T-cell (primary cell): ENCODE measurements around the gene ARMC5. TPM values are rescaled to one million over a fixed set of nuclear protein-coding genes. Genes with fewer than 3 reads are reported as not detected.
A peak's percentile ranks its signal among the peaks of the same experiment; 100 is the strongest.

Experiments
- ATAC-seq, 4 experiments: fragments of 200-7000 bp in 3 of 4; fragments of 150-1000 bp in 1 of 4; cut with Tn5 transposase; replicated peaks in 1 of 4; 1 replicate in 3 of 4; 2 replicates in 1 of 4; pipeline ENCODE4 v1.10.0; 2021; ENCODE audit warnings: moderate library complexity in 3 of 4, mild to moderate bottlenecking in 2 of 4, moderate number of reproducible peaks in 1 of 4
- CTCF ChIA-PET, 2 donors: fragments of 300-600 bp; sonication (Branson Sonifier 250); formaldehyde crosslinking; loops; one replicate each; lab custom pipeline; 2022; ENCODE audit warnings: antibody characterized with exemption in 2 of 2; lab: Charles Lee
- POLR2A ChIA-PET, 2 donors: fragments of 300-600 bp; sonication (Branson Sonifier 250); formaldehyde crosslinking; loops; one replicate each; lab custom pipeline; 2022; ENCODE audit warnings: antibody characterized with exemption in 2 of 2; lab: Charles Lee
- DNase-seq, 35 experiments: peaks; one replicate each; pipeline versions ENCODE4 v3.0.0 to v3.0.0-alpha.2; 2013 to 2023
- H3K27ac ChIP-seq: one replicate; pipeline ENCODE4 v1.5.1; 2013; ENCODE audit warnings: low read length
- H3K27me3 ChIP-seq, 2 experiments: replicated peaks in 1 of 2; 1 replicate in 1 of 2; 2 replicates in 1 of 2; pipeline versions ENCODE4 v1.6.1 to v1.7.0; 2013; ENCODE audit warnings: low read length in 1 of 2, mixed read lengths in 1 of 2; ENCODE audit not compliant: control insufficient read depth in 2 of 2, insufficient read depth in 2 of 2; ENCODE audit errors: extremely low read depth in 1 of 2
- H3K36me3 ChIP-seq, 2 donors: 1 replicate in 1 of 2; 2 replicates in 1 of 2; pipeline versions ENCODE4 v1.6.1 to v1.7.0; 2013; ENCODE audit warnings: low read length in 1 of 2; ENCODE audit not compliant: control insufficient read depth in 2 of 2, insufficient read depth in 1 of 2; ENCODE audit errors: extremely low read depth in 1 of 2
- H3K4me1 ChIP-seq, 2 experiments: 1 replicate in 1 of 2; 2 replicates in 1 of 2; pipeline versions ENCODE4 v1.6.1 to v1.7.0; 2013; ENCODE audit warnings: low read length in 2 of 2, mixed read lengths in 1 of 2; ENCODE audit not compliant: insufficient read depth in 2 of 2, control insufficient read depth in 1 of 2; ENCODE audit errors: extremely low read depth in 1 of 2
- H3K4me3 ChIP-seq, 2 donors: 1 replicate in 1 of 2; 2 replicates in 1 of 2; pipeline versions ENCODE4 v1.5.1 to v1.7.0; 2013; ENCODE audit warnings: mild to moderate bottlenecking in 2 of 2, low read length in 1 of 2, moderate library complexity in 1 of 2; ENCODE audit not compliant: control insufficient read depth in 1 of 2; ENCODE audit errors: extremely low read depth in 1 of 2
- H3K9me3 ChIP-seq: 2 replicates; pipeline ENCODE4 v1.7.0; 2013
- H3K27ac Mint-ChIP-seq, 2 donors: one replicate each; pipeline ENCODE4 v1.8.0; 2020 to 2021; ENCODE audit warnings: mild to moderate bottlenecking in 2 of 2, mixed read lengths in 2 of 2
- H3K27me3 Mint-ChIP-seq, 2 donors: one replicate each; pipeline ENCODE4 v1.8.0; 2021 to 2022; ENCODE audit warnings: mixed read lengths in 2 of 2
- H3K36me3 Mint-ChIP-seq: one replicate; pipeline ENCODE4 v1.8.0; 2021; ENCODE audit warnings: mixed read lengths
- H3K4me1 Mint-ChIP-seq, 3 donors: one replicate each; pipeline ENCODE4 v1.8.0; 2020 to 2022; ENCODE audit warnings: mixed read lengths in 3 of 3, mild to moderate bottlenecking in 1 of 3
- H3K4me3 Mint-ChIP-seq, 3 donors: one replicate each; pipeline ENCODE4 v1.8.0; 2020 to 2022; ENCODE audit warnings: mild to moderate bottlenecking in 3 of 3, mixed read lengths in 3 of 3, moderate library complexity in 3 of 3
- H3K9me3 Mint-ChIP-seq, 3 donors: one replicate each; pipeline ENCODE4 v1.8.0; 2020 to 2022; ENCODE audit warnings: mixed read lengths in 3 of 3
- WGBS: methylation state at CpG from one replicate; pipeline ENCODE4 v1.1.5; 2013; ENCODE audit warnings: missing lambda C conversion rate; ENCODE audit not compliant: insufficient coverage; 5-methylcytosine and 5-hydroxymethylcytosine counted together
- total RNA-seq, 35 experiments: library from RNA in 6 of 35; stranded (reverse) in 6 of 35; fragments of 120-200 nt in 1 of 35; gene quantifications; one replicate each; pipeline versions ENCODE4 v1.2.1 to v1.2.4 and lab custom pipeline; 2013 to 2026

The ARMC5 gene
- total RNA-seq, 5 donors from 2014 or later (not counting 1 experiment from before 2014, with no cell fraction given), result 9.3 to 16.6 (median 10.2) TPM

DNA sequence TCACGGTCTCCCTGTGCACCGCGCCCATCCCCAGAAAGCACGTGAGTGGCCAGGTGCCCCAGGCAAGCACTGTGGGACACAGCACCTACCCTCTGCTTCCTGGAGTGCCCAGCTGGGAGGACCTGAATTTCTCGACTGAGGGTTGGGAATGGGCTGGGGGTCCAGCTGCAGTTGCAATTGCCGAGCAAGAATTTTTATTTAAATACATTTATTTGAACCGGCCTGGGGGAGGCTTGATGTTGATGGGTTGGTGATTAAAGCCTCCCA is 29.9 kb downstream of the ARMC5 start:
- ChIA-PET CTCF (no interaction called here), POLR2A (interaction anchor here in 1 of 2 donors (0.6 kb wide), 1 partner anchor 21 kb away, joined by 4 read pairs; no protein-coding TSS in a partner anchor)
- Histone ChIP-seq H3K4me1 (peaks cover 4 to 24% of the 10 kb centered on the region in 2 experiments), H3K9me3 (no peaks in the 10 kb centered on the region), H3K36me3 (peaks cover 11 to 14% of the 10 kb centered on the region in 2 donors), H3K27ac (no peak overlapping the region), H3K27me3 (peaks cover 0 to 17% of the 10 kb centered on the region in 2 experiments), H3K4me3 (no peak overlapping the region)
- Mint-ChIP-seq H3K27ac (peak overlapping the region in 1 of 2 donors; percentile 72), H3K4me3 (peak overlapping the region in 2 of 3 donors; percentile 54 to 59), H3K9me3 (no peaks in the 10 kb centered on the region), H3K36me3 (peaks cover 10% of the 10 kb centered on the region), H3K27me3 (no peaks in the 10 kb centered on the region), H3K4me1 (peaks cover 10 to 19% (median 15%) of the 10 kb centered on the region in 3 donors)
- ATAC-seq (no peak), DNase-seq (no peak)
- 87% methylated on average over 5 of the region's 7 CpGs for WGBS

DNA sequence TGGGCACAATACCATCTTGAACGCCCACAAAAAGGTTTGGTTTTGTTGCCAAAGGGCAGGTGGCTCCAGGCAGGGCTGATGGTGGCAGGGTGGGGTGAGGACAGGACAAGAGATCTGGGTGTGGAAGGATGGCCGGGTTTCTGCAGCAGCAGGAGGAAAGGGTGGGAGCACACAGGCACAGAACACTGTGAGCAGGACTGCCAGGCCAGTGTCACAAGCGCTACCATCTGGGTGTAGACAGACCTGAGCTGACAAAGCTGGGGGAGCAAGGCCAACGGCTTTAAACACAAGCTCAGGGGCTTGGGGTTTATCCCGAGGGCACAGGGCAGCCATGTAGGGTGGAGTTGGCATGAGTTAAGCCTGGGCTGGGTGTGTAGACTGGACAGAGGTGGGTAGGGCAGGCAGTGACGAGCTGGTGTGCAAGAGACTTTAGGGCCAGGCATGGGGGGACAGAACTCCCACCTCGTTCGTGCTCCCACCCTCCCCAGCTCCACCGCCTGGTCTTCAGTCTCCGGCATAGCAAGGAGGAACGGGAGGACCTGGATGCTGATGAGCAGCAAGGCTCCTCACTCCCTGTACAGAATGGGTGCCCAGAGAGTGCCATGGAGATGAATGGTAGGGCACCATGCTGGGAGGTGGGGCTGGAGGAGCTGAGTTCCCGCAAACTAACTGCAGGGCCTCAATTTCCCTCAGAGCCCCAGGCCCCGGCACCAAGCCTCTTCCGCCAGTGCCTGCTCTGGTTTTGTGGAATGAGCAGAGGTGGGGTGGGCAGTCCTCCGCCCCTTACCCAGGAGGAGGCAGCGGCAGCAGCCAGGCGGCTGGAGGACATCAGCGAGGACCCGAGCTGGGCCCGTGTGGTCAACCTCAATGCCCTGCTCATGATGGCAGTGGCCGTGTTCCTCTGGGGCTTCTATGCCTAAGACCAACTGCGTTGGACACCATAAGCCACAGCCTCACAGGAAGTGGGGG is 30.6 kb downstream of the ARMC5 start:
- DNase-seq, result no peak
- H3K9me3 Mint-ChIP-seq, result no peaks in the 10 kb centered on the region
- no peak for ATAC-seq
- no peak overlapping the region for H3K27ac ChIP-seq
- H3K36me3 ChIP-seq, result peaks cover 14 to 15% of the 10 kb centered on the region in 2 donors
- CTCF ChIA-PET, result no interaction called here
- no peaks in the 10 kb centered on the region for H3K9me3 ChIP-seq
- 91% methylated on average over 15 of the region's 22 CpGs for WGBS
- peaks cover 10% of the 10 kb centered on the region for H3K36me3 Mint-ChIP-seq
- H3K4me3 ChIP-seq, result no peak overlapping the region
- POLR2A ChIA-PET, result interaction anchor here in 1 of 2 donors (0.6 kb wide), 1 partner anchor 20 kb away, joined by 4 read pairs; no protein-coding TSS in a partner anchor
- peaks cover 0 to 12% of the 10 kb centered on the region in 2 experiments for H3K27me3 ChIP-seq
- H3K27me3 Mint-ChIP-seq, result no peaks in the 10 kb centered on the region
- peaks cover 10 to 19% (median 15%) of the 10 kb centered on the region in 3 donors for H3K4me1 Mint-ChIP-seq
- H3K4me3 Mint-ChIP-seq, result peak overlapping the region; percentile 47 to 60 (median 54)
- H3K4me1 ChIP-seq, result peaks cover 4 to 24% of the 10 kb centered on the region in 2 experiments
- H3K27ac Mint-ChIP-seq, result peak overlapping the region in 1 of 2 donors; percentile 72

DNA sequence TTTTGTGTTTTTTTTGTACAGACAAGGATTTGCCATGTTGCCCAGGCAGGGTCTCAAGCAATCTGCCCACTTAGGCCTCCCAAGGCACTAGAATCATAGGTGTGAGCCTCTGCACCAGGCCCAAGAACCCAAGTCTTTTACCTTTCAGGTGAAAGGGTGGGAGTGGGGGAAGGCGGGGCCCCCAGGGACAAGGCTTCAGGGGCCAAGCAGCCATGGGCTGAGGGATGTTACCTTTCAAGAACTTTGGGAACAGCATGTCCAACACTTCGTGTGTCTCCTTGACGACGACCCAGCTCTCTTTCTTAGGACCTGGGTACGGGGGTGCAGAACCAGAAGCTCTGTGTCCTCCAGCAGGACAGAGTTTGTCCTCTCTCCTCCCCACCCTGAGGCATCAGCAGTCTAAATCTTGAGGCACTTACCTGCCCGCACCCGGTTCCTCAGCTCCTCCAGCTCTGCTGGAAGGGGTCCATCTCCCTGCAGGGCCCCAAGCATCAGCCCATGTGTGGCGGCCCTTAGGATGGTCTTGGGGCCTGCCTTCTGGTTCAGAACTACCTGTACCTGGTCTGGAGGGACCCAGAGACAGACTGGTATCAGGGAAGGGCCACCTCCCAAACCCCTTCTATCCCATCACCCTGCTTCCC is 32.6 kb downstream of the ARMC5 start:
- peaks cover 15 to 33% of the 10 kb centered on the region in 2 donors for H3K36me3 ChIP-seq
- no peak overlapping the region for H3K27ac ChIP-seq
- Mint-ChIP-seq H3K36me3 (peaks cover 13% of the 10 kb centered on the region), H3K4me3 (no peak overlapping the region), H3K27me3 (no peaks in the 10 kb centered on the region), H3K4me1 (peaks cover 0 to 10% (median 4%) of the 10 kb centered on the region in 3 donors), H3K27ac (peak overlapping the region in 1 of 2 donors; percentile 34), H3K9me3 (no peaks in the 10 kb centered on the region)
- POLR2A ChIA-PET, result no interaction called here
- H3K27me3 ChIP-seq, result no peaks in the 10 kb centered on the region
- H3K9me3 ChIP-seq, result no peaks in the 10 kb centered on the region
- DNase-seq, result no peak
- no peak for ATAC-seq
- H3K4me3 ChIP-seq, result no peak overlapping the region
- 99% methylated on average over 7 of the region's 8 CpGs for WGBS
- H3K4me1 ChIP-seq, result peaks cover 4 to 14% of the 10 kb centered on the region in 2 experiments
- CTCF ChIA-PET, result no interaction called here

DNA sequence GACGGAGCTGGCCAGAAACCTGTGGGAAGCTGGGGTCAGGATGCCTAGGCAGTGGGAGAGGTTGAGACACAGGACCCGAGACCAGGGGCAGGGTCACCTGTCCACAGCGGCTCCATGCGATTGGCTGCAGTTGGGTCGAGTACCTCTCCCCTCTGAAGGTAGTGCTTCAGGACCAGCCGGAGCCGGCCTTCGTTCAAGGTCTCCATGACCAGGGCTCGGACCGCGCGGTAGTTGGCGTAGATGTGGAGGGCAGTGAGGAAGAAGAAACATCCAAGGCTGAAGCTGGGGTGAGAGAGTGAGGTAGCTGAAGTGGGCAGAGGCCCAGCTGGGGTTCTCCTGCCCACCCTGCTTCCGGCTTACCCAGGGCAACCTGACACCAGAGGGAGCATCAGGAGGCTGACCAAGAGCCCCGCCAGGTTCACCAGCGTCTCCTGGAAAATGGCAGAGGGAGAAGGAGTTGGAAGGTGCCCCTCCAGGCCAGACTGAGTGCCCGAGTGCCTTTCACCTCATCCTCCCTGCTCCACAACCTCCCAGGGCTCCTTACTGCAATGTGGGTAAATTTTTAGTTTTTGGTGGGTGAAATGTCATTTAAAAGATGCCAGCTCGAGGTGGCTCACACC is 34.3 kb downstream of the ARMC5 start:
- CTCF ChIA-PET, result no interaction called here
- peaks cover 0 to 5% (median 3%) of the 10 kb centered on the region in 3 donors for H3K4me1 Mint-ChIP-seq
- POLR2A ChIA-PET, result no interaction called here
- 97% methylated on average over 6 of the region's 18 CpGs for WGBS
- H3K9me3 Mint-ChIP-seq, result no peaks in the 10 kb centered on the region
- H3K27me3 Mint-ChIP-seq, result no peaks in the 10 kb centered on the region
- Histone ChIP-seq H3K27ac (no peak overlapping the region), H3K4me1 (no peaks in the 10 kb centered on the region), H3K4me3 (no peak overlapping the region), H3K27me3 (no peaks in the 10 kb centered on the region), H3K9me3 (no peaks in the 10 kb centered on the region), H3K36me3 (peaks cover 19 to 49% of the 10 kb centered on the region in 2 donors)
- peaks cover 25% of the 10 kb centered on the region for H3K36me3 Mint-ChIP-seq
- H3K4me3 Mint-ChIP-seq, result no peak overlapping the region
- ATAC-seq (no peak), DNase-seq (no peak)
- H3K27ac Mint-ChIP-seq, result no peak overlapping the region

DNA sequence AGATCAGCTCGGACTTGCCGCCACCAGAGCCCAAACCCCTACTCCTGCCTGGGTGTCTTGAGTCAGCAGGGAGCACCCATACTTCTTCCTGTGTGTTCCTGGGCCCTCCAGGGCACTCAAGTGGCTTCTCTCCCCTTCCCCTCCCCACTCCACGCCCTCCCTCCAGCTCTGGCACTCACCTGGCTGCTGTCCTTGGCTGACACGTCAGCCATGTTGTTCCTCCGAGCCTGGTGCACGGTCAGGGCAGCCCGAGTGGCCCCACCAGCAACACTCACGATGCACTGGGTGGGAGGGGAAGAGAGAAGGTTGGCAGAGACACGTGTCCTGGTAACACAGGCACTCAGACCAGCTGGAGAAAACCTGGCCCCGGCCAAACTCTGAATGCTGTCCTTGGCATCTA is 37.4 kb downstream of the ARMC5 start:
- no peak overlapping the region for H3K4me3 Mint-ChIP-seq
- H3K4me1 ChIP-seq, result no peaks in the 10 kb centered on the region
- ChIA-PET CTCF (no interaction called here), POLR2A (no interaction called here)
- 99% methylated on average over 9 of the region's 10 CpGs for WGBS
- no peak for ATAC-seq
- H3K27ac Mint-ChIP-seq, result no peak overlapping the region
- peaks cover 27 to 65% of the 10 kb centered on the region in 2 donors for H3K36me3 ChIP-seq
- no peaks in the 10 kb centered on the region for H3K27me3 ChIP-seq
- H3K27ac ChIP-seq, result no peak overlapping the region
- no peak overlapping the region for H3K4me3 ChIP-seq
- no peak for DNase-seq
- no peaks in the 10 kb centered on the region for H3K9me3 Mint-ChIP-seq
- H3K4me1 Mint-ChIP-seq, result peaks cover 2 to 10% (median 6%) of the 10 kb centered on the region in 3 donors
- H3K9me3 ChIP-seq, result no peaks in the 10 kb centered on the region
- H3K27me3 Mint-ChIP-seq, result no peaks in the 10 kb centered on the region
- H3K36me3 Mint-ChIP-seq, result peaks cover 41% of the 10 kb centered on the region

DNA sequence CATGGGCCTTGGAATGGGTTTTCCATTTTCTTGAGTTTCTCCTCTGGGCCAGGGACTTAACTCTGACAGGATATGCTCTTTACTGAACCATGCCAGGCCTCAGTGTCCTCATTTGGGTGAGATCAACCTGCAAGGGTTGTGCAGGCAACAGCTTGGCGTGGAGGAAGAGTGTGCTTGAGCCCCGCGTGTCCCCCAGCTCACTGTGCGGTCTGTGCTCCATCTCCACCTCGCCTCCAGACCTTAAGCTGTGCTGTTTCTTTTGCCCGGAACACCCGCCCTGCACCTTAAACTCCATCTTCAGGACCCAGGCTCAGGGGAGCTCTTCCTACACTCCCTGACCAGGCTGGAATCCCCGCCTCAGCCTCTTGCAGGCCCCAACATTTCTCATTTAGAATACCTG is 39.2 kb downstream of the ARMC5 start:
- no peak overlapping the region for H3K27ac ChIP-seq
- Mint-ChIP-seq H3K9me3 (no peaks in the 10 kb centered on the region), H3K36me3 (peaks cover 31% of the 10 kb centered on the region), H3K27ac (no peak overlapping the region), H3K4me1 (peaks cover 2 to 12% (median 10%) of the 10 kb centered on the region in 3 donors), H3K27me3 (no peaks in the 10 kb centered on the region), H3K4me3 (no peak overlapping the region)
- ATAC-seq (no peak), DNase-seq (no peak)
- peaks cover 23 to 56% of the 10 kb centered on the region in 2 donors for H3K36me3 ChIP-seq
- no peaks in the 10 kb centered on the region for H3K27me3 ChIP-seq
- H3K9me3 ChIP-seq, result no peaks in the 10 kb centered on the region
- no peak overlapping the region for H3K4me3 ChIP-seq
- H3K4me1 ChIP-seq, result no peaks in the 10 kb centered on the region
- ChIA-PET POLR2A (no interaction called here), CTCF (no interaction called here)
- WGBS, result 100% methylated on average over 7 of the region's 8 CpGs
